IMR-90 (cell line): ENCODE measurements around the gene CDC37L1. TPM values are rescaled to one million over a fixed set of nuclear protein-coding genes. Genes with fewer than 3 reads are reported as not detected.
A peak's percentile ranks its signal among the peaks of the same experiment; 100 is the strongest.

Experiments
- BHLHE40 ChIP-seq: fragments of 150-350 bp; IDR thresholded peaks from 2 replicates; pipeline ENCODE4 v1.6.1; 2016; ENCODE audit warnings: mild to moderate bottlenecking, low read depth, low read length
- ELK1 ChIP-seq: fragments of 150-350 bp; IDR thresholded peaks from 2 replicates; pipeline ENCODE4 v1.6.1; 2016; ENCODE audit warnings: low read depth, mild to moderate bottlenecking, low read length, moderate library complexity, borderline replicate concordance
- MAZ ChIP-seq: IDR thresholded peaks from 2 replicates; pipeline ENCODE4 v1.6.1; 2012; ENCODE audit warnings: low read depth, mild to moderate bottlenecking, low read length, improper control_type of control experiment, moderate library complexity, borderline replicate concordance
- RAD21 ChIP-seq: IDR thresholded peaks from 2 replicates; pipeline ENCODE4 v1.6.1; 2012; ENCODE audit warnings: low read length, improper control_type of control experiment
- polyA plus RNA-seq, 3 experiments: library from polyadenylated mRNA; depleted of rRNA; stranded (reverse); fragments of >200 nt; gene quantifications; 2 replicates each; pipeline ENCODE4 v1.2.3, GENCODE V29; 2012; ENCODE audit warnings: low replicate concordance in 1 of 3
- total RNA-seq: library from RNA; depleted of rRNA; stranded (reverse); fragments of >200 nt; gene quantifications from 2 replicates; pipeline ENCODE4 v1.2.3, GENCODE V29; 2012

CDC37L1 gene
- total and polyA plus RNA-seq, 2 of the 4 experiments (the other 2 are of a cell fraction): 6.6 to 7.3 TPM

GRCh38 chr9:4679268-4680172, at the start of gene CDC37L1 (continued):
- TF ChIP-seq MAZ (peak; percentile 70; the same call in 1 of the 2 replicates), ELK1 (no peak), BHLHE40 (no peak), RAD21 (peak; percentile 42; the same call in 1 of the 2 replicates)
